ENCODE measurements around the gene ALPP. TPM values are rescaled to one million over a fixed set of nuclear protein-coding genes. Genes with fewer than 3 reads are reported as not detected.
A peak's percentile ranks its signal among the peaks of the same experiment; 100 is the strongest.
"Not testable (repeated sequence)": the region's sequence is repeated elsewhere in the genome, so short reads cannot be mapped to it uniquely, and the experiment has no call there.

The ALPP gene
- total RNA-seq, 1 donor from 2014 or later: not detected

GRCh38 chr2:232377841-232378734 is 463 bp upstream of the ALPP start:
- no peaks in the 10 kb centered on the region for H3K9me3 Mint-ChIP-seq
- no peaks in the 10 kb centered on the region for H3K4me1 ChIP-seq
- peaks cover 15% of the 10 kb centered on the region for H3K27me3 Mint-ChIP-seq (ENCODE audit: insufficient read depth, low read depth)
- peaks cover 11% of the 10 kb centered on the region for H3F3A ChIP-seq (ENCODE audit: low read depth)
- TF ChIP-seq EZH2phosphoT487 (IDR thresholded peaks at IDR 0.05) (no peak), EZH2 (IDR thresholded peaks at IDR 0.05) (no peak)
- no peaks in the 10 kb centered on the region for H3K9me3 ChIP-seq (ENCODE audit: low read depth)
- H3K4me3 ChIP-seq: no peak overlapping the region
- H4K20me1 ChIP-seq (ENCODE audit: low read depth): no peaks in the 10 kb centered on the region
- no peak overlapping the region for H3K4me2 ChIP-seq
- no peaks in the 10 kb centered on the region for H3K36me3 Mint-ChIP-seq
- no peak overlapping the region for H3K27ac ChIP-seq
- H3K27me3 ChIP-seq: peaks cover 9% of the 10 kb centered on the region
- no peaks in the 10 kb centered on the region for H3K36me3 ChIP-seq
- no peak for DNase-seq (ENCODE audit: low spot score)
- H3K79me2 ChIP-seq (ENCODE audit: low read depth): no peaks in the 10 kb centered on the region
- H3K4me3 Mint-ChIP-seq: no peak overlapping the region
- no peak overlapping the region for H3K9ac ChIP-seq
- no peak overlapping the region for H3K27ac Mint-ChIP-seq
- no peak overlapping the region for H2AFZ ChIP-seq (replicated peaks)
- H3K4me1 Mint-ChIP-seq: peaks cover 6% of the 10 kb centered on the region

- H3K4me1 Mint-ChIP-seq; H3K36me3 Mint-ChIP-seq; H3K9me3 Mint-ChIP-seq; H3K27ac Mint-ChIP-seq; H4K20me1 ChIP-seq (ENCODE audit: low read depth); H2AFZ ChIP-seq (replicated peaks); H3K9ac ChIP-seq; DNase-seq (ENCODE audit: low spot score); H3K79me2 ChIP-seq (ENCODE audit: low read depth); H3K4me3 Mint-ChIP-seq; H3K4me2 ChIP-seq; H3K36me3 ChIP-seq; H3F3A ChIP-seq (ENCODE audit: low read depth); H3K27ac ChIP-seq; H3K9me3 ChIP-seq (ENCODE audit: low read depth); H3K4me3 ChIP-seq; H3K4me1 ChIP-seq: not testable (repeated sequence)
- H3K27me3 Mint-ChIP-seq (ENCODE audit: insufficient read depth, low read depth): peaks cover 25% of the 10 kb centered on the region
- H3K27me3 ChIP-seq: peaks cover 26% of the 10 kb centered on the region
Measured at GRCh38 chr2:232379610-232380590, 1.3 kb downstream of the ALPP start.

DNA sequence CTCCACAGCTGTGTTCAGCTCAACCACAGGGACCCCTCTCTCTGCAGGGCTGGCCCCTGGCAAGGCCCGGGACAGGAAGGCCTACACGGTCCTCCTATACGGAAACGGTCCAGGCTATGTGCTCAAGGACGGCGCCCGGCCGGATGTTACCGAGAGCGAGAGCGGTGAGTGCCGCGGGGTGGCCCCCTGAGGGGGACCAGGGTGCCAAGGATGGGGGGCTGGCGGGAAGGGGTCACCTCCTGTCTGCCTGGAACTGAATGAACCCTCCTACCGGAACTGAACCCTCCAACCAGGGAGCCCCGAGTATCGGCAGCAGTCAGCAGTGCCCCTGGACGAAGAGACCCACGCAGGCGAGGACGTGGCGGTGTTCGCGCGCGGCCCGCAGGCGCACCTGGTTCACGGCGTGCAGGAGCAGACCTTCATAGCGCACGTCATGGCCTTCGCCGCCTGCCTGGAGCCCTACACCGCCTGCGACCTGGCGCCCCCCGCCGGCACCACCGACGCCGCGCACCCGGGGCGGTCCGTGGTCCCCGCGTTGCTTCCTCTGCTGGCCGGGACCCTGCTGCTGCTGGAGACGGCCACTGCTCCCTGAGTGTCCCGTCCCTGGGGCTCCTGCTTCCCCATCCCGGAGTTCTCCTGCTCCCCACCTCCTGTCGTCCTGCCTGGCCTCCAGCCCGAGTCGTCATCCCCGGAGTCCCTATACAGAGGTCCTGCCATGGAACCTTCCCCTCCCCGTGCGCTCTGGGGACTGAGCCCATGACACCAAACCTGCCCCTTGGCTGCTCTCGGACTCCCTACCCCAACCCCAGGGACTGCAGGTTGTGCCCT is 2.9 kb downstream of the ALPP start:
- not testable (repeated sequence) for H3K27ac Mint-ChIP-seq; H3K9ac ChIP-seq; H3F3A ChIP-seq (ENCODE audit: low read depth); DNase-seq (ENCODE audit: low spot score); H3K9me3 ChIP-seq (ENCODE audit: low read depth); H3K9me3 Mint-ChIP-seq; H3K4me1 ChIP-seq; H3K4me3 ChIP-seq; H3K27ac ChIP-seq; H3K36me3 ChIP-seq; H3K4me3 Mint-ChIP-seq; H3K36me3 Mint-ChIP-seq; H2AFZ ChIP-seq (replicated peaks); H3K4me1 Mint-ChIP-seq; H4K20me1 ChIP-seq (ENCODE audit: low read depth); H3K4me2 ChIP-seq; H3K79me2 ChIP-seq (ENCODE audit: low read depth)
- peaks cover 40% of the 10 kb centered on the region for H3K27me3 Mint-ChIP-seq (ENCODE audit: insufficient read depth, low read depth)
- peaks cover 41% of the 10 kb centered on the region for H3K27me3 ChIP-seq

GRCh38 chr2:232382331-232383225 is 4.0 kb downstream of the ALPP start:
- Histone ChIP-seq H3K27me3 (peaks cover 53% of the 10 kb centered on the region), H3K36me3 (no peaks in the 10 kb centered on the region), H4K20me1 (ENCODE audit: low read depth) (no peaks in the 10 kb centered on the region), H3K79me2 (ENCODE audit: low read depth) (no peaks in the 10 kb centered on the region), H3K9me3 (ENCODE audit: low read depth) (no peaks in the 10 kb centered on the region), H2AFZ (replicated peaks) (no peak overlapping the region), H3F3A (ENCODE audit: low read depth) (no peaks in the 10 kb centered on the region), H3K4me2 (no peak overlapping the region), H3K9ac (no peak overlapping the region), H3K4me1 (no peaks in the 10 kb centered on the region), H3K4me3 (no peak overlapping the region), H3K27ac (no peak overlapping the region)
- H3K36me3 Mint-ChIP-seq: no peaks in the 10 kb centered on the region
- peak overlapping the region; percentile 72 for H3K27ac Mint-ChIP-seq
- H3K4me1 Mint-ChIP-seq: no peaks in the 10 kb centered on the region
- TF ChIP-seq EZH2phosphoT487 (IDR thresholded peaks at IDR 0.05) (no peak), EZH2 (IDR thresholded peaks at IDR 0.05) (no peak)
- TF ChIP-seq, protein P1, sequence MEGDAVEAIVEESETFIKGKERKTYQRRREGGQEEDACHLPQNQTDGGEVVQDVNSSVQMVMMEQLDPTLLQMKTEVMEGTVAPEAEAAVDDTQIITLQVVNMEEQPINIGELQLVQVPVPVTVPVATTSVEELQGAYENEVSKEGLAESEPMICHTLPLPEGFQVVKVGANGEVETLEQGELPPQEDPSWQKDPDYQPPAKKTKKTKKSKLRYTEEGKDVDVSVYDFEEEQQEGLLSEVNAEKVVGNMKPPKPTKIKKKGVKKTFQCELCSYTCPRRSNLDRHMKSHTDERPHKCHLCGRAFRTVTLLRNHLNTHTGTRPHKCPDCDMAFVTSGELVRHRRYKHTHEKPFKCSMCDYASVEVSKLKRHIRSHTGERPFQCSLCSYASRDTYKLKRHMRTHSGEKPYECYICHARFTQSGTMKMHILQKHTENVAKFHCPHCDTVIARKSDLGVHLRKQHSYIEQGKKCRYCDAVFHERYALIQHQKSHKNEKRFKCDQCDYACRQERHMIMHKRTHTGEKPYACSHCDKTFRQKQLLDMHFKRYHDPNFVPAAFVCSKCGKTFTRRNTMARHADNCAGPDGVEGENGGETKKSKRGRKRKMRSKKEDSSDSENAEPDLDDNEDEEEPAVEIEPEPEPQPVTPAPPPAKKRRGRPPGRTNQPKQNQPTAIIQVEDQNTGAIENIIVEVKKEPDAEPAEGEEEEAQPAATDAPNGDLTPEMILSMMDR (IDR thresholded peaks at IDR 0.05): no peak
- no peak for DNase-seq (ENCODE audit: low spot score)
- H3K9me3 Mint-ChIP-seq: no peaks in the 10 kb centered on the region
- H3K4me3 Mint-ChIP-seq: no peak overlapping the region
- peaks cover 45% of the 10 kb centered on the region for H3K27me3 Mint-ChIP-seq (ENCODE audit: insufficient read depth, low read depth)

Measured in neural progenitor cell (in vitro differentiated cells).